HT-29 (cell line): ENCODE data around the gene PPP1R2C. TPM values are rescaled to one million over a fixed set of nuclear protein-coding genes. Genes with fewer than 3 reads are reported as not detected.

Experiments used
- DNase-seq: peaks from one replicate; pipeline ENCODE4 v3.0.0-alpha.2; 2015; ENCODE audit warnings: low spot score
- total RNA-seq: library from RNA; depleted of rRNA; stranded (reverse); fragments of >200 nt; shearing (Covaris generic); gene quantifications from 2 replicates; pipeline ENCODE4 v1.2.3, GENCODE V29; 2014

The PPP1R2C gene
- total RNA-seq, 1 experiment from 2014 or later = not detected

GRCh38 chrX:42748067-42748850, 29.7 kb downstream of the PPP1R2C start:
- no peak for DNase-seq

DNA sequence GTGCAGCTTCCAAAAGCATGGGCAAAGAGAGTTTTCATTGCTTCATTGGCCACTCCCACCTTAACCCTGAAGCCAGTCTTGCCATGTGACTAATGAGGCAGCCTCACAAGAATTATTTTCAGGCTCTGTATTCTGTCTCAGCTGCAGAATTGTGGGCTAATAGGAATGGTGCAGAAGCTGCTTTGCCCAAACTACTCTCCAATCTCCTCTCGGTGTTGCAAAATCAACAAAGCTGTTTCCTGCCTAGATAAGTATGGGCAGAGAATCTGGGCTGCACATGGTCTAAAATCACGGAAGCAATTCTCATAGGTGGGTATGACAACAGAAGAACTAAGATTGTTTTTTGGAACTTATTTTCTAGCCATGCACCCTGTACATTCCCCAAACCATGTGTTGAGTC, 31.4 kb downstream of the PPP1R2C start:
- no peak for DNase-seq

GRCh38 chrX:42740456-42740855, 37.5 kb downstream of the PPP1R2C start:
- no peak for DNase-seq

DNA sequence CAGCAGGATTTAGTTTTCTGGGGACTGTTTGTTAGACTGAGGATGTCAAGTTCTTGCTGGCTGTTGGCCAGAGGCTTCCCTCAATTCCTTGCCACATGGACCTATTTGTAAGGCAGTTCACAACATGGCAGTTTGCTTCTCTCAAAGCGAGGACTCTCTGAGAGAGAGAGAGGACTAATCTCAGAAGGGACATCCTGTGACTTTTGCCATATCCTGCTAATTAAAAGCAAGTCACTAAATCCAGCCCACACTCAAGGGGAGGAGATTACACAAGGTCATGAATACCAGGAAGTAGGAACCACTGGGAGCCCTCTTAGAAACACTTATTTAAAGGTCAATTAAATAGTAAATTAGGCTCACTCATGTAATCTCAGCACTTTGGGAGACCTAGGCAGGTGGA, 38.2 kb downstream of the PPP1R2C start:
- DNase-seq = no peak

DNA sequence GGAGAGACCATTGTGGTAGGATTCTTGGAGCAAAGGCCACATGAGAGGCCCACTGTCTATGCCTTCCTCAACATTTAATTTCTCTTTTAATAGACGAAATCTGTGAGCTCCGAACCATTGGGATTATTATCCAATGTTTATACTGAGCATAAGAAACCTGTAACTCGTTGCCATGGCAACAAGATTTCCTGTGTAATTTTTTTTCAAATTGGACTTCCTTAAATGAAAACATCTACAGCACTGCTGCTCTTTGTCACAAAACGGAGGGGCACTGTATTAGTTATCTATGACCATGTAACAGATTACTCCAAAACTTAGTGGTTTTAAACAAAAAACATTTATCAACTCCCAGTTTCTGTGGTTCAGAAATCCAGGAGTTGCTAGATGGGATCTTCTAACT, 38.7 kb downstream of the PPP1R2C start:
- DNase-seq = peak; percentile 23

DNA sequence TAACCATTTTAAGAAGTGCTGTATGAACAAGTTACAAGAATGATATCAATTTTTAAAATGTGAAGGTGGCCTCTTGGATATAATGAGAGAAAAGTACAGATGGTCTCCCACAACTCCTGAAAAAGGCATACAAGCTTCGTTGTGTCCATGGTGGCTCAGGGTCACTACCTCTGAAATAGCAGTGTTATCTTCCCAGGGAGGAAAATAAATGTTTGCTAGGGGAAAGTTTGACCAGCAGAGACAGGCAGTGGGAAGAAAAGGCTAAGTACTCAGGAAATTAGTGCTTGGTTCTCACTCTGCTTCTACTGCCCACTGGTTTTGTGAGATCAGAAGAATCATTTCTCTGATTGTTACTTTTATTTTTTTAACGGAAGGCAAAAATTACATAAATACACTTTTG, 39.4 kb downstream of the PPP1R2C start:
- DNase-seq = no peak

DNA sequence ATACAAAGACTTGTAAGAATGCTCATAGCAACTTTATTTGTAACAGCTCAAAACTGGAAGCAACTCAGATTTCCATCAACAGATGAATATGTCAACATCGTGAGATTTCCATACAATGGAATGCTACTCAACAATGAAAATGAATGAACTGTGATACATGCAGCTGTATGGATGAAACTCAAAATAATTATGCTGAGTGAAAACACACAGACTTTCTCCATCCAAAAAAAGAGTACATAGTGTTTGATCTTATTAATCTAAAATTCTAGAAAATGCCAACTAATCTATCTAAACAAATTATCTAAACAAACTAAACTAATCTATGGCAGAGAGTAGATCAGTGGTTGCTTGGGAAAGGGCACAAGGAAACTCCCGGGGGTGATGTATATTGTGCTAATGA, 42.7 kb downstream of the PPP1R2C start:
- no peak for DNase-seq

- no peak for DNase-seq
These were observed 45.5 kb downstream of the PPP1R2C start for GRCh38 chrX:42732506-42732905.
